HG03520 (cell line): ENCODE results near the gene B4GALT5.
"Not testable (repeated sequence)": the region's sequence is repeated elsewhere in the genome, so short reads cannot be mapped to it uniquely, and the experiment has no call there.

ENCODE experiments used
- ATAC-seq: cut with Tn5 transposase; IDR thresholded peaks from one replicate; pipeline ENCODE4 v1.9.1; 2021; ENCODE audit warnings: mild to moderate bottlenecking, moderate library complexity; ENCODE audit not compliant: unreplicated experiment

Gene B4GALT5

GRCh38 chr20:49682278-49682677 lies 31.4 kb downstream of the B4GALT5 start:
- no peak for ATAC-seq

- ATAC-seq, result no peak
Observed at GRCh38 chr20:49681850-49682216, 31.8 kb downstream of the B4GALT5 start.

- no peak for ATAC-seq
Observed at GRCh38 chr20:49680484-49680883, 33.2 kb downstream of the B4GALT5 start.

- no peak for ATAC-seq
Observed at GRCh38 chr20:49679634-49680033, 34.0 kb downstream of the B4GALT5 start.

- no peak for ATAC-seq
Observed at GRCh38 chr20:49677777-49678758, 35.6 kb downstream of the B4GALT5 start.

GRCh38 chr20:49676581-49677291 lies 36.9 kb downstream of the B4GALT5 start:
- peak; percentile 53 for ATAC-seq

- ATAC-seq, result peak; percentile 47
Observed at GRCh38 chr20:49675368-49676151, 38.1 kb downstream of the B4GALT5 start.

- ATAC-seq, result no peak
Observed at GRCh38 chr20:49674383-49675352, 39.0 kb downstream of the B4GALT5 start.

- no peak for ATAC-seq
Observed at GRCh38 chr20:49672096-49672664, 41.5 kb downstream of the B4GALT5 start.

- no peak for ATAC-seq
Observed at GRCh38 chr20:49671433-49671832, 42.2 kb downstream of the B4GALT5 start.

GRCh38 chr20:49669601-49670189 lies 44.0 kb downstream of the B4GALT5 start:
- ATAC-seq, result peak; percentile 41

GRCh38 chr20:49668878-49669195 lies 44.8 kb downstream of the B4GALT5 start:
- ATAC-seq, result not testable (repeated sequence)

- ATAC-seq, result peak; percentile 68
Observed at GRCh38 chr20:49668181-49668877, 45.3 kb downstream of the B4GALT5 start.

GRCh38 chr20:49666911-49667310 lies 46.8 kb downstream of the B4GALT5 start:
- no peak for ATAC-seq

- ATAC-seq, result no peak
Observed at GRCh38 chr20:49665796-49666195, 47.9 kb downstream of the B4GALT5 start.

- no peak for ATAC-seq
Observed at GRCh38 chr20:49664612-49665313, 48.9 kb downstream of the B4GALT5 start.

- ATAC-seq, result no peak
Observed at GRCh38 chr20:49663112-49663511, 50.6 kb downstream of the B4GALT5 start.
